HG03159 (cell line): ENCODE results near the gene PFKM.
"Not testable (repeated sequence)": the region's sequence is repeated elsewhere in the genome, so short reads cannot be mapped to it uniquely, and the experiment has no call there.

Experiments used
- ATAC-seq: cut with Tn5 transposase; IDR thresholded peaks from one replicate; pipeline ENCODE4 v1.9.1; 2021; ENCODE audit warnings: mild to moderate bottlenecking, moderate library complexity; ENCODE audit not compliant: unreplicated experiment

The PFKM gene

GRCh38 chr12:48110691-48111311, 8.4 kb upstream of the PFKM start:
- ATAC-seq, result no peak

GRCh38 chr12:48111312-48111693, 7.9 kb upstream of the PFKM start:
- not testable (repeated sequence) for ATAC-seq

GRCh38 chr12:48115957-48116356, 3.2 kb upstream of the PFKM start:
- ATAC-seq, result no peak

- ATAC-seq, result no peak
Observed at GRCh38 chr12:48118284-48118871, 786 bp upstream of the PFKM start.

GRCh38 chr12:48119834-48120195, 651 bp downstream of the PFKM start:
- no peak for ATAC-seq

GRCh38 chr12:48121522-48121921, 2.4 kb downstream of the PFKM start:
- no peak for ATAC-seq

GRCh38 chr12:48122065-48122834, 3.1 kb downstream of the PFKM start:
- ATAC-seq, result no peak

- no peak for ATAC-seq
Observed at GRCh38 chr12:48123169-48123568, 4.0 kb downstream of the PFKM start.

GRCh38 chr12:48125542-48125941, 6.4 kb downstream of the PFKM start:
- ATAC-seq, result not testable (repeated sequence)

- no peak for ATAC-seq
Observed at GRCh38 chr12:48125985-48126384, 6.8 kb downstream of the PFKM start.

GRCh38 chr12:48126953-48127630, 7.9 kb downstream of the PFKM start:
- no peak for ATAC-seq

- ATAC-seq, result no peak
Observed at GRCh38 chr12:48128800-48129199, 9.6 kb downstream of the PFKM start.

- no peak for ATAC-seq
Observed at GRCh38 chr12:48129376-48129775, 10.2 kb downstream of the PFKM start.

- ATAC-seq, result no peak
Observed at GRCh38 chr12:48131517-48131916, 12.4 kb downstream of the PFKM start.

GRCh38 chr12:48132826-48133225, 13.7 kb downstream of the PFKM start:
- ATAC-seq, result no peak

GRCh38 chr12:48135027-48135426, 15.9 kb downstream of the PFKM start:
- no peak for ATAC-seq

- no peak for ATAC-seq
Observed at GRCh38 chr12:48142818-48143674, 23.9 kb downstream of the PFKM start.

- no peak for ATAC-seq
Observed at GRCh38 chr12:48143898-48144297, 24.7 kb downstream of the PFKM start.

- ATAC-seq, result no peak
Observed at GRCh38 chr12:48145981-48146380, 26.8 kb downstream of the PFKM start.

- no peak for ATAC-seq
Observed at GRCh38 chr12:48151103-48151771, 32.1 kb downstream of the PFKM start.
